NCI-H187 (cell line): ENCODE data around the gene FGF3.

ENCODE experiments used
- DNase-seq, 2 experiments: peaks; one replicate each; lab custom pipeline; 2025; lab: John Stamatoyannopoulos, UW

FGF3 gene

GRCh38 chr11:69823641-69824265, 4.5 kb upstream of the FGF3 start:
- no peak for DNase-seq

GRCh38 chr11:69822676-69823494, 3.7 kb upstream of the FGF3 start:
- no peak for DNase-seq

GRCh38 chr11:69821511-69822040, 2.4 kb upstream of the FGF3 start:
- no peak for DNase-seq

GRCh38 chr11:69820441-69820840, 1.2 kb upstream of the FGF3 start:
- DNase-seq: no peak

GRCh38 chr11:69819541-69820070, 390 bp upstream of the FGF3 start:
- no peak for DNase-seq

GRCh38 chr11:69818231-69818602, 999 bp downstream of the FGF3 start:
- DNase-seq: no peak

- DNase-seq: no peak
Measured at GRCh38 chr11:69817265-69818230, 1.7 kb downstream of the FGF3 start.

GRCh38 chr11:69816671-69817070, 2.5 kb downstream of the FGF3 start:
- DNase-seq: no peak

GRCh38 chr11:69815973-69816372, 3.2 kb downstream of the FGF3 start:
- DNase-seq: no peak

- DNase-seq: no peak
Measured at GRCh38 chr11:69814902-69815301, 4.3 kb downstream of the FGF3 start.

- DNase-seq: no peak
Measured at GRCh38 chr11:69814411-69814810, 4.8 kb downstream of the FGF3 start.

GRCh38 chr11:69813839-69814238, 5.4 kb downstream of the FGF3 start:
- DNase-seq: no peak

GRCh38 chr11:69812946-69813345, 6.3 kb downstream of the FGF3 start:
- no peak for DNase-seq

GRCh38 chr11:69812256-69812655, 7.0 kb downstream of the FGF3 start:
- no peak for DNase-seq

GRCh38 chr11:69811431-69811830, 7.8 kb downstream of the FGF3 start:
- no peak for DNase-seq

- no peak for DNase-seq
Measured at GRCh38 chr11:69810289-69811118, 8.7 kb downstream of the FGF3 start.

GRCh38 chr11:69808667-69809086, 10.5 kb downstream of the FGF3 start:
- no peak for DNase-seq

- no peak for DNase-seq
Measured at GRCh38 chr11:69807106-69807815, 12.0 kb downstream of the FGF3 start.

GRCh38 chr11:69804769-69805508, 14.3 kb downstream of the FGF3 start:
- no peak for DNase-seq
